NCI-H1417 (cell line): ENCODE measurements around the gene STON2.

Experiments
- DNase-seq, 3 experiments: peaks; one replicate each; lab custom pipeline; 2025; lab: John Stamatoyannopoulos, UW

STON2 gene

DNA sequence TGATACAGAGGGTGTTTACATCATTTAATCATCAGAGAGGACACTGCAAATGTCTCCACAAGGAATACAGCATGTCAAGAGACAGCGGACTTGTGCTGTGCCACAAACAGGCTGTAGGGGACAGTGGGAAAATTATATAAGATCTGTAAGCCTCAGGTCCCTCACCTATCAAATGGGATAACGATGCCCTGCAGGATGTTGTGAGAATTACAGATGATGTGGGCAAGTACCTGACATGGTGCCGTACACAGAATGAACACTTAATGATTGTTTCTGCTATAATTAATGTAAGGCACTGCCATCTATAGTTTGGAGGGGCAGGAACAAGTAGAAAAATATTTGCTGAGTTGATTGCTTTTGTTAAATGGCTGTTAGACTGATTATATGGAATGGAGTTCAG is 97.5 kb downstream of the STON2 start:
- peak in 2 of 3 experiments; percentile 69 to 86 for DNase-seq

- DNase-seq, result no peak
These were observed 98.3 kb downstream of the STON2 start for GRCh38 chr14:81301813-81302212.

- DNase-seq, result no peak
These were observed 98.8 kb downstream of the STON2 start for GRCh38 chr14:81301371-81301770.

GRCh38 chr14:81298911-81299310 is 101.2 kb downstream of the STON2 start:
- DNase-seq, result no peak

GRCh38 chr14:81298122-81298521 is 102.0 kb downstream of the STON2 start:
- DNase-seq, result no peak

GRCh38 chr14:81295958-81296923 is 103.9 kb downstream of the STON2 start:
- no peak for DNase-seq

GRCh38 chr14:81289516-81289915 is 110.6 kb downstream of the STON2 start:
- DNase-seq, result peak in 1 of 3 experiments; percentile 12

DNA sequence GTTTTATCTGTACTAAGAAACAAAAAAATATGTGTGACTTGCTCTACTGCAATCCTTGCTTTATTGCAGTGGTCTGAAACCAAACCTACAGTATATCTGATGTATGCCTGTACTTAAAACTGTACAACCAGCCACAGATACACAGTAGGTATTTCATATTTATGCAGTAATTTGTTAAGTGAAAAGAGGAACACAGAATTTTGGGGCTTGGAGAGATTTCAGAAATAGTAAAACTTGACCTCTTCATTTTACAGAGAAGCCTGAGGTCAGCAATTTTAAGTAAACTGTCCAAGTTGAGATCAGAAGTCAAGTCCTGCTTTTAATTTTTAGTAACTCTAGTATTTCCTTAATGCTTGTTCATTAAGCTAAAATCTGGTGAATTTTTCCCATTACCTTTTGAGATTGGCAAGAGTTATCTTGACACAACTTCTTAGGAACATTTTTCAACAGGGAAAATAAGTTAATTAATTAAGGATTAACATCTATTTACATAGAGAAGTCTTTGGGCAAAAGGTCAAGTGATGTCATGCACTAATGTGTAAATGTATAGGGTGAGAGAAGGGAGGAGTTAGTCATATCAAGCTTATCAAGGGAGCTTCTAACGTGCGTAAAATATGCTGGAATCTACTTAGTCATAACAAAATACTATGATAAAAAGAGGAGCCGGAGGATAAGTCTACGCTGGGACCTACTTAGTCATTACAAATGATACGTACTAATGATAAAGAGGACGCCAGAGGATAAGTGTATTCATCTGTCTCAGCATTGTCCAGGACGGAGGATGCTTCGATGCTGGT is 113.4 kb downstream of the STON2 start:
- no peak for DNase-seq

- no peak for DNase-seq
These were observed 114.9 kb downstream of the STON2 start for GRCh38 chr14:81285245-81285644.

DNA sequence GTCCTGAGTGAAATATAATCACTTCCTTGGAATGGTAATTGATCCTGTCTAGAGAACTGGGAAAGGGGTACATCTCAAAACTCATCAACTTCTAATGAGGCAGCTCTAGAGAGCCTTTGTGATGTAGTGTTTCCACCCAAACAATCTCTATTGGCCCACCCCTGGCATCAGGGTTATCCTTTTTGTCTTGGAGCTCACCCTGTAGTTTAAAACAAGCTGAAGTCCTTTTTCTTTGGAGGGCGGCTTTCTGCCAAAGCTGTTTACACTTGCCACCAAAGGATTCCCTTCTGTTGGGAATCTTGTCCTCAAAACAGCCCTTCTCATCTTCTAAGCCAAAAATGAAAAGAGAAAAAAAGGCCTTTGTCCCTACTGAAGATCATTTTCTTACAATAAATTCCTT is 118.8 kb downstream of the STON2 start:
- no peak for DNase-seq

DNA sequence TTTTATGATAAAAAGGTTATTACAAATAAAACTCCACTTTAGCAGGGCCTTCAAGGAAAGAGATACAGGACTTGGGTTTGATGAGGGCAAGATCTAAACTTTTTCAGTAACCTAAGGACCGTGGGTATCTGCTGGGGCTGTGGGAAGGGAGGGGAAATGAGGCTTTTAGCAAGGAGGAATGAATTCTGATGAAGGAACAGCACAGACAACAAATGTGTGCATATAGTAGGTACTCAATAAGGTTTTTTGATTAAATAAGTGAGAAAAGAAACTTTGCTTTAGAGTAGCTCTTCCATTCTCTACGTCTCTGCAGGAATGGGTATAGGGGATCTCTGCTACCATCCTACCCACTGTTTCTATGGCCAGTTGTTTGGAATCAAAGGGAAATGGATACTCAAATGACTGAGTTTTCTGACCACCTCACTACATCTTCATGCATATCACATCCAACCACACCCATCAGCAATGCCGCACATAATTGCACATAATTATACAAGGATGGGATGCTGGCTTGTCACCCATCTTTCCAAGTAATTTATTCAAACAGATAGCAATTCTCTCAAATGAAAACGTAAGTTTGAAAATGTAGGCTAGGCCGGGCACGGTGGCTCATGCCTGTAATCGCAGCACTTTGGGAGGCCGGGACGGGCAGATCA is 119.9 kb downstream of the STON2 start:
- no peak for DNase-seq

- no peak for DNase-seq
These were observed 123.0 kb downstream of the STON2 start for GRCh38 chr14:81277096-81277495.

GRCh38 chr14:81276073-81277069 is 123.8 kb downstream of the STON2 start:
- peak in 1 of 3 experiments; percentile 53 for DNase-seq

- peak in 1 of 3 experiments; percentile 53 for DNase-seq
These were observed 124.6 kb downstream of the STON2 start for GRCh38 chr14:81275305-81276072.

DNA sequence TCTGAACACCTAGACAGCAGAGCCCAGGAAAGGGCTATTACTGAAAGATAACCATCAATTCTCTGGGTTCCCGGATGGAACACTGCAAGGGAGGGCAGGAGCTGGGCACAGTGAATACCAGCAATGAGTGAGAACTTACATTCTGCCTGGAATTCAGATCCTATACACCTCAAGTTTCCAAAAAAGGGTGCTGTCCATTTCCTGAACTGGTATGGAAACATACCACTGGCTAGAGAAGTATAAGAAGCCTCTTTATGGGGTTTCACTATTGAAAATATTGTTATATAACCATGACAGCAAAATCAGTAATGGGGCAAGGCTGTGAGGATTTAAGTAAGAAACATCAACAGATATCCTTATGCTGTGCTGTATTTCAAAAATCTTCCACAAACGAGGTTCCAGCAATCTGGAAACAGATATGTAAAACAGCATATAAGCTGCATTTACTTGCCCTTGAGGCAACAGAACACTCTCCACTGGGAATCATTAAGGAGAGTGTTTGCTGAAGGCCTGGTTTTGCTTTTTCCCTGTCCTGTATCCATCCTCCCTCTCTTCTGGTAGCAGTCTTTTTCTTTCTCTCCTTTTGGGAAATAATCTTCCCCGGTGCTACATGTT is 126.1 kb downstream of the STON2 start:
- no peak for DNase-seq

DNA sequence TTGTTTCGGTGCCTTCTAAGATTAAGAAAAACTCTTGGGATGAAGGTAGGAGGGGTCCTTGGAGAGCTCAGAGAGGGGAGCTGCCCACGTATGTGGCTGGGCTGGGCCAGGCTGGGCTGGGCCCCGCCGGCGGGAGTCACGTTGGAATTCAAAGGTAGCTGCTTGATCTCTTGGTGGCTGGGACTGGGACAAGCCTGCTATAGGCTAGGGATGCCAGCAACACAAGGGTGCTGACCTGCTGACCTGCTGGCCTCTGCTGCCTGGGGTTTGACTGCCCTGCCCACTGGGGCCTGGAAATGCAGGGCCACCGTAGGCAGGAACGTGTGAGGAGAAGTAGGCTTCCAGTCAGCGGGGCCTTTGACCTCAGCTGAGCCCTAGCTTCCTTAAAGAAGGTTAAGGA is 126.6 kb downstream of the STON2 start:
- DNase-seq, result no peak

GRCh38 chr14:81272317-81272716 is 127.8 kb downstream of the STON2 start:
- DNase-seq, result peak in 1 of 3 experiments; percentile 24

- no peak for DNase-seq
These were observed 130.1 kb downstream of the STON2 start for GRCh38 chr14:81269979-81270375.

GRCh38 chr14:81269100-81269978 is 130.8 kb downstream of the STON2 start:
- peak; percentile 51 to 89 (median 89) for DNase-seq
